Spleen (tissue), 11 donors: ENCODE results near the gene SPIRE1. TPM values are rescaled to one million over a fixed set of nuclear protein-coding genes. Genes with fewer than 3 reads are reported as not detected.

Experiments used
- DNase-seq: peaks from one replicate; pipeline ENCODE4 v3.0.0-alpha.2; 2020
- H3K27ac ChIP-seq, 8 donors: fragments of 200-600 bp; sonication (generic) in 7 of 8; 1 replicate in 4 of 8; 2 replicates in 4 of 8; pipeline versions ENCODE4 v1.5.0 to v1.8.0; 2016 to 2021; ENCODE audit warnings: inconsistent platforms in 4 of 8, mild to moderate bottlenecking in 4 of 8, moderate library complexity in 1 of 8
- H3K27me3 ChIP-seq, 7 donors: fragments of 200-600 bp; sonication (generic) in 6 of 7; replicated peaks in 1 of 7; 1 replicate in 4 of 7; 2 replicates in 3 of 7; pipeline versions ENCODE4 v1.5.0 to v1.8.0; 2016 to 2021; ENCODE audit warnings: inconsistent platforms in 3 of 7, mild to moderate bottlenecking in 1 of 7
- H3K36me3 ChIP-seq, 6 donors: fragments of 200-600 bp; sonication (generic) in 5 of 6; 1 replicate in 4 of 6; 2 replicates in 2 of 6; pipeline versions ENCODE4 v1.5.0 to v1.8.0; 2016 to 2021; ENCODE audit warnings: inconsistent platforms in 2 of 6
- H3K4me1 ChIP-seq, 6 donors: fragments of 200-600 bp; sonication (generic) in 5 of 6; 1 replicate in 3 of 6; 2 replicates in 3 of 6; pipeline versions ENCODE4 v1.5.0 to v1.8.0; 2016 to 2021; ENCODE audit warnings: inconsistent platforms in 3 of 6
- H3K4me3 ChIP-seq, 8 donors: fragments of 200-600 bp; sonication (generic) in 7 of 8; 1 replicate in 4 of 8; 2 replicates in 4 of 8; pipeline versions ENCODE4 v1.5.0 to v1.8.0; 2016 to 2021; ENCODE audit warnings: inconsistent platforms in 4 of 8, mild to moderate bottlenecking in 4 of 8, moderate library complexity in 2 of 8
- H3K9me3 ChIP-seq, 8 donors: fragments of 200-600 bp; sonication (generic) in 7 of 8; 1 replicate in 4 of 8; 2 replicates in 4 of 8; pipeline versions ENCODE4 v1.5.0 to v1.8.0; 2016 to 2021; ENCODE audit warnings: inconsistent platforms in 4 of 8
- CTCF ChIP-seq, 11 experiments: fragments of 200-600 bp in 7 of 11; fragments of 450-650 bp in 4 of 11; sonication (generic) in 4 of 11; IDR thresholded peaks in 8 of 11; conservative IDR thresholded peaks in 3 of 11; 1 replicate in 7 of 11; 2 replicates in 4 of 11; pipeline versions ENCODE4 v1.4.0 to v1.8.0; 2016 to 2021; ENCODE audit warnings: antibody characterized with exemption in 11 of 11, inconsistent platforms in 4 of 11, mild to moderate bottlenecking in 1 of 11
- POLR2A ChIP-seq, 3 donors: fragments of 450-650 bp; IDR thresholded peaks; one replicate each; pipeline ENCODE4 v1.5.1; 2017; ENCODE audit warnings: antibody characterized with exemption in 3 of 3, mild to moderate bottlenecking in 1 of 3
- POLR2AphosphoS5 ChIP-seq, 3 donors: sonication (generic); formaldehyde crosslinking; IDR thresholded peaks; one replicate each; pipeline ENCODE4 v1.5.1; 2017; ENCODE audit warnings: antibody characterized with exemption in 3 of 3
- WGBS, 5 donors: extraction: QIAGEN DNeasy Blood & Tissue Kit in 3 of 5; methylation state at CpG; one replicate each; pipeline versions ENCODE4 v1.1.5 to v1.1.7; 2013 to 2018; 5-methylcytosine and 5-hydroxymethylcytosine counted together
- intact Hi-C: fragments of 100-400 bp; cut with DNase I; formaldehyde crosslinking; loops from one replicate; pipeline ENCODE4 v1.15.0; 2023; ENCODE audit warnings: low total_unique reads
- polyA plus RNA-seq, 3 donors: library from polyadenylated mRNA; stranded (reverse); fragments of 200-250 nt; gene quantifications; one replicate each; pipeline ENCODE4 v1.2.1, GENCODE V29; 2013
- total RNA-seq, 7 donors: library from RNA; depleted of rRNA in 3 of 7; stranded (reverse); fragments of >200 nt in 3 of 7; fragmentation: NEBNext Ultra II Directional in 4 of 7; extraction: Animal tissue kit (Norgen Biotek cat#: 25700) in 4 of 7; gene quantifications; one replicate each; pipeline versions ENCODE4 v1.1.0 to v1.2.1, GENCODE V29; 2016 to 2021
- donor health status: healthy with polysubstance abuse.
- donor health status: DM: no; HTN: no; CAD: no; lungs with moderate emphysema.
- donor health status: DM: no; HTN: no; CAD: no.
- donor health status: Bipolar disorder and iron deficiency.
- donor health status: healthy.
- donor health status: DM: no; HTN: no; CAD: no.
- donor health status: DM: yes; HTN: yes; CAD: no.

Gene SPIRE1
- total and polyA plus RNA-seq, 10 donors = 1.4 to 19.4 (median 11.1) TPM

- no peak for DNase-seq
- no peaks in the 10 kb centered on the region for H3K27me3 ChIP-seq
- TF ChIP-seq CTCF (IDR thresholded peaks at IDR 0.05 in 8 of 11, conservative IDR thresholded peaks at IDR 0.05 in 3 of 11) (no peak), POLR2AphosphoS5 (IDR thresholded peaks at IDR 0.05) (no peak), POLR2A (IDR thresholded peaks at IDR 0.05) (no peak)
- H3K9me3 ChIP-seq = no peaks in the 10 kb centered on the region
- intact Hi-C loops = no loop called here
- H3K27ac ChIP-seq = no peak overlapping the region
- H3K36me3 ChIP-seq = peaks cover 0 to 4% (median 0%) of the 10 kb centered on the region in 6 donors
- H3K4me1 ChIP-seq = no peaks in the 10 kb centered on the region
- H3K4me3 ChIP-seq = no peak overlapping the region
Measured at GRCh38 chr18:12479982-12480381, 177.9 kb downstream of the SPIRE1 start.

- 85 to 92% (median 87%) methylated on average over 3 of the region's 3 CpGs for WGBS, 5 donors
- intact Hi-C loops = no loop called here
- TF ChIP-seq CTCF (IDR thresholded peaks at IDR 0.05 in 8 of 11, conservative IDR thresholded peaks at IDR 0.05 in 3 of 11) (no peak), POLR2A (IDR thresholded peaks at IDR 0.05) (no peak), POLR2AphosphoS5 (IDR thresholded peaks at IDR 0.05) (no peak)
- H3K27me3 ChIP-seq = no peaks in the 10 kb centered on the region
- peaks cover 0 to 4% (median 0%) of the 10 kb centered on the region in 6 donors for H3K36me3 ChIP-seq
- no peak for DNase-seq
- no peak overlapping the region for H3K4me3 ChIP-seq
- no peaks in the 10 kb centered on the region for H3K9me3 ChIP-seq
- no peak overlapping the region for H3K27ac ChIP-seq
- H3K4me1 ChIP-seq = no peaks in the 10 kb centered on the region
Measured at GRCh38 chr18:12479536-12479935, 178.4 kb downstream of the SPIRE1 start.

- Histone ChIP-seq H3K9me3 (no peaks in the 10 kb centered on the region), H3K27ac (no peak overlapping the region), H3K4me3 (no peak overlapping the region), H3K36me3 (peaks cover 0 to 4% (median 0%) of the 10 kb centered on the region in 6 donors), H3K27me3 (no peaks in the 10 kb centered on the region), H3K4me1 (no peaks in the 10 kb centered on the region)
- 90 to 95% (median 93%) methylated on average over 12 of the region's 12 CpGs for WGBS, 5 donors
- intact Hi-C loops = no loop called here
- TF ChIP-seq POLR2A (IDR thresholded peaks at IDR 0.05) (no peak), CTCF (IDR thresholded peaks at IDR 0.05 in 8 of 11, conservative IDR thresholded peaks at IDR 0.05 in 3 of 11) (no peak), POLR2AphosphoS5 (IDR thresholded peaks at IDR 0.05) (no peak)
- DNase-seq = no peak
Measured at GRCh38 chr18:12478269-12479047, 179.4 kb downstream of the SPIRE1 start.

GRCh38 chr18:12477606-12478005 is 180.3 kb downstream of the SPIRE1 start:
- intact Hi-C loops = no loop called here
- Histone ChIP-seq H3K27me3 (no peaks in the 10 kb centered on the region), H3K27ac (no peak overlapping the region), H3K4me3 (no peak overlapping the region), H3K36me3 (peaks cover 0 to 4% (median 0%) of the 10 kb centered on the region in 6 donors), H3K9me3 (no peaks in the 10 kb centered on the region), H3K4me1 (no peaks in the 10 kb centered on the region)
- 82 to 89% (median 84%) methylated on average over 11 of the region's 11 CpGs for WGBS, 5 donors
- no peak for TF ChIP-seq POLR2AphosphoS5 (IDR thresholded peaks at IDR 0.05)
- no peak for TF ChIP-seq CTCF (IDR thresholded peaks at IDR 0.05 in 8 of 11, conservative IDR thresholded peaks at IDR 0.05 in 3 of 11)
- TF ChIP-seq POLR2A (IDR thresholded peaks at IDR 0.05) = no peak
- DNase-seq = no peak
